ENCODE results near the gene PGAP3.

DNA sequence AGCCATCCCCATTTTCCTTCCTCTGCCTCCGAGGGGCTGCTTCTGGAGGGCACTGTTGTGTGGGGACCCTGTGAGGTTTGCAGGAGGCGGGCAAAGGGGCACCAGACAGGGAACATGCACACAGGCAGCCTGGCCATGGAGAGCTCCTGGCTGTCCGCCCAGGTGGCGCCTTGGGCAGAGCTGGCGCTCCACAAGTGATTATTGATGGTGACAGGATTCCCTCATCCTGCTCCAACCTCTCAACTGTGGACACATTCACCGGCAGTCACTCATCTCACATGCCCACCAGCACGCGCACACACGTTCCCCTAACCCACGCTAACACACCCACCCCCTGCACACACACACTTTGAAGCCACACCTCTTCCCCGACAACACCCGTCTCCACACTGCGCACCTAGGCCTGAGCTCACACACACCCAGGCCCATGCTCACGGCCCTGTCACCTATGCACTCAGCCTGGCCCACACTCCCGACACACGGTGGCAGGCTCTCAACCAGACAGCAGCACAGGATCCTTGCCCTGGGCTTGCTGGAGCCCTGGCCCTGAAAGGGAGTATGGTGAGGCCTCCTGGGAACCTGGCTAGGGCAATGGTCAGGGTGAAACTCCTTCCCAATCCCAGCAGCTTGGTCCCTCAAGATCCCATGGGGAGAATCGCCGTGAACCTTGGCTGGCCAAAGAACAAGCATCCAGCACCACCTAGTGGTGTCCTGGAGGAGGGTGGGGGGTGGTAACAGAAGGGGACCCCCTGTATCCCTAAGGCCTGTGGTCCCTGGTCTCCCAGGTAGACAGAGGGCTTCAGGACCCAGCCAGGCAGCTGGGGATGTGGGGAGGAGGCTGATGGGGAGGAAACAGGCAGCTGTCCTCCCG lies 16.0 kb downstream of the PGAP3 start:
- TF ChIP-seq GATA1 (IDR thresholded peaks at IDR 0.05; ENCODE audit: low read depth, low read length) (no peak), POLR2A (IDR thresholded peaks at IDR 0.05; ENCODE audit: low read length) (no peak)
